ENCODE results near the gene RPTOR. TPM values are rescaled to one million over a fixed set of nuclear protein-coding genes. Genes with fewer than 3 reads are reported as not detected.

The RPTOR gene
- total and polyA plus RNA-seq, 4 experiments from 2014 or later = 2.4 to 51.8 (median 29.6) TPM

DNA sequence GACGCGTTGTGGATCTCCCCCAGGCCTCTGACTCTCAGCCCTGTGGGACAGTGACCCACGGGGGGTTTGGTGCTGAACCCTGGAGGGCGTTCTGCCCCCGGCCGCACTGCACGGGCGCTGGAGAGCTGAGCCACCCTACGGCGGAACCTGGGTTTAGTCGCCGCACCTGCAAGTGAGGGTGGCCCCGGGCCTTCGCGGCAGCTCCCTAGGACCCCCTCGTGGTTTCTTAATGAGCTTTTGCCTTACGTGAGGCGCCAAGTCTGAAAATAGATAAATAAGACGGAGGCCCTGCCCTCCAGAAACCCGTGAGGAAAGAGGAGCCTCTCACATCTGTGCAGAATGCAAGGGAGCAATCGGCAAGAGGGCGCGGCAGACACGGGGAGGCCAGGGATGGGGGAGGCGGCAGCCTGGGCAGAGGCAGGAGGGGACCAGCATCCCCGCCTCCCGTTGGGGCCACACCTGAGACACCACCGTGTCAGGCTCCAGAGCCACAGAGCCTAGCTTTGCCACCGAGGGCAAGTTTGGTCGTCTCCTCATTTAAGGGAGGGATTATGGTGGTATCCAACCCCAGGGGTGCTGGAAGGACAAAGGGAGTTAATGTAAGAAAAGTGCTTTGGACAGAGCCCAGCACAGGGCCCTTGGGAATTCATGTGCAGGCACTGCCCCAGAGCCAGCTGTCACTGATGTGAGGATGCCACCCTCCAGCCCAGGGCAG is 293.8 kb downstream of the RPTOR start:
- Histone ChIP-seq H3K9me3 (ENCODE audit: control insufficient read depth in 1 of 2, low read length in 2 of 2) (no peaks in the 10 kb centered on the region), H3K4me1 (ENCODE audit: insufficient read depth, low read length) (peaks cover 2% of the 10 kb centered on the region), H3K36me3 (ENCODE audit: insufficient read depth, low read length) (no peaks in the 10 kb centered on the region), H3K4me3 (ENCODE audit: low read length in 2 of 2) (no peak overlapping the region), H3K27me3 (ENCODE audit: insufficient read depth, low read length) (no peaks in the 10 kb centered on the region), H3K27ac (ENCODE audit: low read depth, low read length) (no peak overlapping the region)
- ChIA-PET CTCF (ENCODE audit: partially characterized antibody) (no interaction called here), POLR2A (ENCODE audit: partially characterized antibody) (no interaction called here)
- Mint-ChIP-seq H3K4me3 (no peak overlapping the region), H3K4me1 (peaks cover under 1 to 2% (median 2%) of the 10 kb centered on the region in 4 donors), H3K27ac (peak overlapping the region in 1 of 7 donors; percentile 79), H3K27me3 (no peaks in the 10 kb centered on the region), H3K36me3 (peaks cover 0 to 13% of the 10 kb centered on the region in 2 donors), H3K9me3 (peaks cover 0 to 4% (median 0%) of the 10 kb centered on the region in 8 donors)
- intact Hi-C loops (cut with micrococcal nuclease) = no loop called here
- peak in 1 of 5 donors; percentile 6 for DNase-seq

DNA sequence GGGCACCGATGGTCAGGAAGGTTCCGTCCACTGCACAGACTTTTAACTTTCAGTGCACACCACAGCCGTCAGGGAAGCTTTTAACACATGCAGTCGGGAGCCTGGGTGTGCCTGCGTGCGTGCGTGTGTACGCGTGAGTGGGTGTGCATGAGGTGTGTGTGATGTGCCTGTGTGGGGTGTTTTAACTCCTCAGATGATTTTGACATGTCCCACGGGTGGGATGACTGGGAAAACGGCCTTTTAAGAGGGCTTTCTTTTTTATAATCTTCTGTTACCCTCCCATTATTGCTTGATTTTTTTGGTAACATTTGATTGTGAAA is 294.3 kb downstream of the RPTOR start:
- intact Hi-C loops (cut with micrococcal nuclease) = no loop called here
- H3K27ac Mint-ChIP-seq = peak overlapping the region in 3 of 7 donors; percentile 27 to 70 (median 38)
- DNase-seq = no peak
- H3K9me3 Mint-ChIP-seq = peaks cover 0 to 4% (median 0%) of the 10 kb centered on the region in 8 donors
- Histone ChIP-seq H3K4me1 (ENCODE audit: insufficient read depth, low read length) (no peaks in the 10 kb centered on the region), H3K27me3 (ENCODE audit: insufficient read depth, low read length) (no peaks in the 10 kb centered on the region), H3K9me3 (ENCODE audit: control insufficient read depth in 1 of 2, low read length in 2 of 2) (no peaks in the 10 kb centered on the region), H3K36me3 (ENCODE audit: insufficient read depth, low read length) (no peaks in the 10 kb centered on the region), H3K27ac (ENCODE audit: low read depth, low read length) (no peak overlapping the region), H3K4me3 (ENCODE audit: low read length in 2 of 2) (no peak overlapping the region)
- peaks cover 0 to 2% (median under 1%) of the 10 kb centered on the region in 4 donors for H3K4me1 Mint-ChIP-seq
- H3K27me3 Mint-ChIP-seq = no peaks in the 10 kb centered on the region
- no peak overlapping the region for H3K4me3 Mint-ChIP-seq
- CTCF ChIA-PET (ENCODE audit: partially characterized antibody) = no interaction called here
- POLR2A ChIA-PET (ENCODE audit: partially characterized antibody) = no interaction called here
- H3K36me3 Mint-ChIP-seq = peaks cover 0 to 13% of the 10 kb centered on the region in 2 donors

DNA sequence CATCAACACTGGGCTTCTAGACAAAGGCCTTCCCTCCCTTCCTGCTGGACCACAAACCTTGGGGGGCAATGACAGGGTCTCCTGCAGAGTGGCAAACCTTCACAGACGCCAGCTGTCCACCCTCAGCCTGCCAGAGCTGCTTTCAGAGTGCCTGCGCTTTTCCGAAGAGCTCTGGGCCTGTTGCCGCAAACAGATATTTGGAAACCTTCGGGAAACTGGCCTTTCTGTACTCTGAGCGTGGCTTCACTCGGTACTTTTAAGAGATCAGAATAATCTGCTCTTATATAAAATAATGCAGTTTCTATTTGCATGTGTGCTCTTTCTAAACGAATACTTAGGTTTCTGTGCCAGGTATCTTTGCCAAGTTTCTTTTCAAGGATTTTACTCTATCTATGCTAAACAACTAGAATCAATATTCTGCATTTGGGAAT is 294.9 kb downstream of the RPTOR start:
- Mint-ChIP-seq H3K27me3 (no peaks in the 10 kb centered on the region), H3K4me1 (no peaks in the 10 kb centered on the region), H3K27ac (peak overlapping the region in 3 of 7 donors; percentile 27 to 70 (median 38)), H3K4me3 (no peak overlapping the region), H3K36me3 (peaks cover 0 to 13% of the 10 kb centered on the region in 2 donors), H3K9me3 (peaks cover 0 to 4% (median 0%) of the 10 kb centered on the region in 8 donors)
- Histone ChIP-seq H3K27me3 (ENCODE audit: insufficient read depth, low read length) (no peaks in the 10 kb centered on the region), H3K4me1 (ENCODE audit: insufficient read depth, low read length) (no peaks in the 10 kb centered on the region), H3K36me3 (ENCODE audit: insufficient read depth, low read length) (no peaks in the 10 kb centered on the region), H3K9me3 (ENCODE audit: control insufficient read depth in 1 of 2, low read length in 2 of 2) (no peaks in the 10 kb centered on the region), H3K27ac (ENCODE audit: low read depth, low read length) (no peak overlapping the region), H3K4me3 (ENCODE audit: low read length in 2 of 2) (no peak overlapping the region)
- POLR2A ChIA-PET (ENCODE audit: partially characterized antibody) = interaction anchor here (1.2 kb wide), 1 partner anchor 117 kb away, joined by 3 read pairs; no protein-coding TSS in a partner anchor
- no peak for DNase-seq
- CTCF ChIA-PET (ENCODE audit: partially characterized antibody) = no interaction called here
- intact Hi-C loops (cut with micrococcal nuclease) = no loop called here

DNA sequence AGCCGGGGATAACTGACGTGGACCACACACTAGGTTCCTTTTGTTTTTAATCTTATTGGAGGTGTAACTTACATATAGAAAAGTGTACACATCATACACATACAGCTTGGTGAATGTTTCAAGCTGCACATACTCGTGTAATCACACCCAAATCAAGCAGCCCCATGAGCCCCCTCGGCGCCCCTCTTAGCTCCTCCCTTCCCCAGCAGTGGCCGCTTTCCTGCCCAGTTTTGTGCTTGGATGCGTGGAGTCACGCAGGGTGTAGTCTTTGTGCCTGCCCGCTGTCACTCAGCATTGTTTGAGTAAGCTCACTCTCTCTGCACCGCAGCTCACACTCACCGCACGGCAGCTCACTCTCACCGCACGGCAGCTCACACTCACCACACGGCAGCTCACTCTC is 295.3 kb downstream of the RPTOR start:
- peaks cover 0 to 13% of the 10 kb centered on the region in 2 donors for H3K36me3 Mint-ChIP-seq
- no peaks in the 10 kb centered on the region for H3K4me1 Mint-ChIP-seq
- no peaks in the 10 kb centered on the region for H3K4me1 ChIP-seq (ENCODE audit: insufficient read depth, low read length)
- H3K9me3 ChIP-seq (ENCODE audit: control insufficient read depth in 1 of 2, low read length in 2 of 2) = no peaks in the 10 kb centered on the region
- H3K36me3 ChIP-seq (ENCODE audit: insufficient read depth, low read length) = no peaks in the 10 kb centered on the region
- peaks cover 0 to 4% (median 0%) of the 10 kb centered on the region in 8 donors for H3K9me3 Mint-ChIP-seq
- no peak overlapping the region for H3K27ac ChIP-seq (ENCODE audit: low read depth, low read length)
- no peak overlapping the region for H3K4me3 Mint-ChIP-seq
- intact Hi-C loops (cut with micrococcal nuclease) = no loop called here
- H3K27ac Mint-ChIP-seq = no peak overlapping the region
- no peaks in the 10 kb centered on the region for H3K27me3 Mint-ChIP-seq
- POLR2A ChIA-PET (ENCODE audit: partially characterized antibody) = interaction anchor here (1.2 kb wide), 1 partner anchor 118 kb away, joined by 3 read pairs; no protein-coding TSS in a partner anchor
- CTCF ChIA-PET (ENCODE audit: partially characterized antibody) = interaction anchor here (0.8 kb wide), 1 partner anchor 321 kb away, joined by 3 read pairs; no protein-coding TSS in a partner anchor
- DNase-seq = no peak
- H3K4me3 ChIP-seq (ENCODE audit: low read length in 2 of 2) = no peak overlapping the region
- H3K27me3 ChIP-seq (ENCODE audit: insufficient read depth, low read length) = no peaks in the 10 kb centered on the region

DNA sequence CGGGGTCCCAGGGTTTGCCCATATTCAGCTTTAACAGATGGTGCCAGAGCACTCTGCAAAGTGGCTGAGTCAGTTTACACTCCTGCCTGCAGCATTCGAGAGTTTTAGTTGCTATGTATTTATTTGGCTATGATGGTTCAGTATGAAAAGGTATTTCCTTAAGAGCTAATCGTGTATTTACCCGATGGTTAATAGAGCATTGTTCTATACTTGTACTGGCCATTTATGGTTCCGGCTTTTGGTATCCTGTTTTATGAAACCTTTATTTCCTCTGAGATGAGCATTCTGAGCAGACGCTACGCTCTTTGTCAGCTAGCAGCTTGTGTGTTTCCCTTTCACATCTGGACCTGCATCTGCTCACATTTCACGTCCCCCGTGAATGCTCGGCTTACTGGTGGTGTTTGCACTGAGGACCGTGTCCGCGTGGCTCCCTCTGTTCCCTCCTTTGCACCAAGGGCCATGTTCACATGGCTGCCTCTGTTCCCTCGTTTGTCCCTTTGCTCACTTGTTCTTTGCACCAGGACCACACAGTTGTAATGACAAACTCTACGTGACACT is 297.9 kb downstream of the RPTOR start:
- Mint-ChIP-seq H3K4me3 (no peak overlapping the region), H3K27ac (peak overlapping the region in 4 of 7 donors; percentile 64 to 88 (median 80)), H3K36me3 (peaks cover 9 to 11% of the 10 kb centered on the region in 2 donors), H3K9me3 (peaks cover 0 to 2% (median 0%) of the 10 kb centered on the region in 8 donors), H3K4me1 (peaks cover 16 to 23% (median 19%) of the 10 kb centered on the region in 4 donors), H3K27me3 (no peaks in the 10 kb centered on the region)
- Histone ChIP-seq H3K4me1 (ENCODE audit: insufficient read depth, low read length) (peaks cover 14% of the 10 kb centered on the region), H3K4me3 (ENCODE audit: low read length in 2 of 2) (no peak overlapping the region), H3K36me3 (ENCODE audit: insufficient read depth, low read length) (no peaks in the 10 kb centered on the region), H3K27me3 (ENCODE audit: insufficient read depth, low read length) (no peaks in the 10 kb centered on the region), H3K27ac (ENCODE audit: low read depth, low read length) (no peak overlapping the region), H3K9me3 (ENCODE audit: control insufficient read depth in 1 of 2, low read length in 2 of 2) (no peaks in the 10 kb centered on the region)
- POLR2A ChIA-PET (ENCODE audit: partially characterized antibody) = interaction anchor here (1.6 kb wide), 1 partner anchor 10 kb away, joined by 4 read pairs; no protein-coding TSS in a partner anchor
- intact Hi-C loops (cut with micrococcal nuclease) = no loop called here
- no peak for DNase-seq
- CTCF ChIA-PET (ENCODE audit: partially characterized antibody) = no interaction called here

DNA sequence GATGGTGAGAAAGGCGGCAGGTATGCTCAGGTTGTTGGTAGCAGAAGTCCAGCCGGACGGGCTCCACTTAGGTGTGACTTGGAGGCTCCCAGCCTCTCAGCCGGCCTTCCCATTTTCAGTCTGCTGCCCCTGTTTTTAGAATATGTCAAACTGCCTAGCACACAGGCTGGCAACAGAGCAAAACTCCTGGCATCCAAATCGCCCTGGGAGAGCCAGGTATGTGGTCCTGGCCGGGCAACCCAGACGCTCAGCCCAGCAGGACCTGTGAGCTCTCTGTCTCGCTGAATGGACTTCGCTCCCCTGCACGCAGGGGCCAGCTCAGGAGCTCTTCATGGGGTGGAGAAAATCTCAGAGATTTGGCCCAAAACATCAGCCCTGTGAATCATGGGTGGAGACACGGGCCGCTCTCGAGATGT is 299.1 kb downstream of the RPTOR start:
- H3K4me1 Mint-ChIP-seq = peaks cover 24 to 35% (median 32%) of the 10 kb centered on the region in 4 donors
- intact Hi-C loops (cut with micrococcal nuclease) = no loop called here
- no peak for DNase-seq
- no peak overlapping the region for H3K4me3 ChIP-seq (ENCODE audit: low read length in 2 of 2)
- no peaks in the 10 kb centered on the region for H3K9me3 Mint-ChIP-seq
- H3K36me3 Mint-ChIP-seq = peaks cover 11 to 12% of the 10 kb centered on the region in 2 donors
- ChIA-PET POLR2A (ENCODE audit: partially characterized antibody) (no interaction called here), CTCF (ENCODE audit: partially characterized antibody) (interaction anchor here (0.6 kb wide), 1 partner anchor 41 kb away, joined by 3 read pairs; no protein-coding TSS in a partner anchor)
- H3K27me3 Mint-ChIP-seq = no peaks in the 10 kb centered on the region
- no peaks in the 10 kb centered on the region for H3K9me3 ChIP-seq (ENCODE audit: control insufficient read depth in 1 of 2, low read length in 2 of 2)
- no peaks in the 10 kb centered on the region for H3K27me3 ChIP-seq (ENCODE audit: insufficient read depth, low read length)
- peaks cover 26% of the 10 kb centered on the region for H3K4me1 ChIP-seq (ENCODE audit: insufficient read depth, low read length)
- no peak overlapping the region for H3K4me3 Mint-ChIP-seq
- no peak overlapping the region for H3K27ac ChIP-seq (ENCODE audit: low read depth, low read length)
- H3K27ac Mint-ChIP-seq = peak overlapping the region in 2 of 7 donors; percentile 22 to 35
- no peaks in the 10 kb centered on the region for H3K36me3 ChIP-seq (ENCODE audit: insufficient read depth, low read length)

DNA sequence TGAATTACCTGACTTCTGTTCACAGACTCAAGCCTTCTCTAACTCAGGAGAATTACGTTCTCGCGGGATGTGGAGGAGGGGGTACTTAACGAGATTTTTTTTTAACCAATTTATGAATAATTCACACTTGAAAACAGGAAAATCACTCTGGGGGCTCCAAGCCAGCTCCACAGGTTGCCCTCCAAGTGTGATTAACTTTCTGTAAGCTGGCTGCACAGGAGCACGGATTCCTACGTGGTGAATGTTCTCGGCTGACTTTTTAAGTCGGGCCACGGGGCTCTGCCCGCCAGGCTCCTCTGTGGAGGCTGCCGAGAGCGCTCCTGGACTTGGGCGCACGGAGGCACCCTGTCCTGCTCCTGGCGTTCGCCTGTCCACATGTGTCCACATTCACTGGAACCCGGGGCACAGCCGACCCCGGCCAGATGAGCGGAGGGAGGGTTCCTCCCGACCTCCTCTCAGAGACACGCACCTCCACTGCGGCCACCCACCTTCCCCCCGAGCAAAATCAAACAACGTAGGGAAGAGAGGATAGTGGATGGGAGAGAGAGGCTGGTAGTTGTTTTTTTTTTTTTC is 299.9 kb downstream of the RPTOR start:
- ChIA-PET CTCF (ENCODE audit: partially characterized antibody) (no interaction called here), POLR2A (ENCODE audit: partially characterized antibody) (no interaction called here)
- Mint-ChIP-seq H3K27ac (peak overlapping the region in 3 of 7 donors; percentile 35 to 53 (median 42)), H3K9me3 (no peaks in the 10 kb centered on the region), H3K27me3 (no peaks in the 10 kb centered on the region), H3K4me3 (no peak overlapping the region), H3K36me3 (peaks cover 11 to 12% of the 10 kb centered on the region in 2 donors), H3K4me1 (peaks cover 24 to 41% (median 37%) of the 10 kb centered on the region in 4 donors)
- peaks cover 33% of the 10 kb centered on the region for H3K4me1 ChIP-seq (ENCODE audit: insufficient read depth, low read length)
- no peaks in the 10 kb centered on the region for H3K27me3 ChIP-seq (ENCODE audit: insufficient read depth, low read length)
- no peak for DNase-seq
- H3K9me3 ChIP-seq (ENCODE audit: control insufficient read depth in 1 of 2, low read length in 2 of 2) = no peaks in the 10 kb centered on the region
- intact Hi-C loops (cut with micrococcal nuclease) = no loop called here
- no peak overlapping the region for H3K4me3 ChIP-seq (ENCODE audit: low read length in 2 of 2)
- H3K27ac ChIP-seq (ENCODE audit: low read depth, low read length) = no peak overlapping the region
- no peaks in the 10 kb centered on the region for H3K36me3 ChIP-seq (ENCODE audit: insufficient read depth, low read length)

Measured in CD4-positive, alpha-beta memory T cell (primary cell).